ENCODE measurements around the gene MORN4.

The MORN4 gene

GRCh38 chr10:97573021-97573420 is 60.3 kb downstream of the MORN4 start:
- no peak for DNase-seq (ENCODE audit: low spot score)

- peak; percentile 87 for DNase-seq (ENCODE audit: low spot score)
These were observed 60.9 kb downstream of the MORN4 start, which contains the start of gene ANKRD2 for GRCh38 chr10:97572214-97572989. Gene ANKRD2 (plus strand): TSS chr10:97572779. CDS start chr10:97572789, 10 bp downstream.

GRCh38 chr10:97571622-97572021 is 61.7 kb downstream of the MORN4 start:
- no peak for DNase-seq (ENCODE audit: low spot score)

- DNase-seq (ENCODE audit: low spot score): no peak
These were observed 62.4 kb downstream of the MORN4 start for GRCh38 chr10:97570789-97571471.

GRCh38 chr10:97570146-97570788 is 63.0 kb downstream of the MORN4 start:
- DNase-seq (ENCODE audit: low spot score): no peak

- DNase-seq (ENCODE audit: low spot score): no peak
These were observed 65.4 kb downstream of the MORN4 start for GRCh38 chr10:97567891-97568290.

GRCh38 chr10:97566336-97566996 is 66.8 kb downstream of the MORN4 start:
- DNase-seq (ENCODE audit: low spot score): no peak

GRCh38 chr10:97564776-97565175 is 68.5 kb downstream of the MORN4 start:
- no peak for DNase-seq (ENCODE audit: low spot score)
